HG02642 (cell line): ENCODE measurements around the gene RBM19.

ENCODE experiments used
- ATAC-seq: cut with Tn5 transposase; IDR thresholded peaks from one replicate; pipeline ENCODE4 v1.9.1; 2021; ENCODE audit warnings: mild to moderate bottlenecking; ENCODE audit not compliant: unreplicated experiment, poor library complexity

Gene RBM19

DNA sequence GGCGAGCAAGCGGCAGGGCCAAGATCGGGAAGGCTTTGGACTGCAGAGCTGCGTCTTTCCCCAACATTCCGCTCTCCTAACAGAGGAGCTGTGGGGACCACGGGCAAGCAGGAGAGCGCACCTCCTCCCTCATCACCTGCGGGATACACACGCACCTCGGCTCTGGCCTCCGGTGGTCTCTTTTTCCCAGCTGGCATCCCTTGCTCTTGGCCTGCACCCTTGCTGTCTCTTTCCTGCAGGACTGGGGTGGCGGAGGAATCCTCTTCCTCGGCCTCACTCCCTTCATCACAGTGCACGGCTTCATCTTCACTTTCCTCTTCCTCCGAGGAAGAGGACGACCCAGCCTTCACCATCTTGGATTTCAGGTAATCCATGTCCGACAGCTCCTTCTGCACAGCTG is 8.5 kb downstream of the RBM19 start:
- ATAC-seq = no peak

DNA sequence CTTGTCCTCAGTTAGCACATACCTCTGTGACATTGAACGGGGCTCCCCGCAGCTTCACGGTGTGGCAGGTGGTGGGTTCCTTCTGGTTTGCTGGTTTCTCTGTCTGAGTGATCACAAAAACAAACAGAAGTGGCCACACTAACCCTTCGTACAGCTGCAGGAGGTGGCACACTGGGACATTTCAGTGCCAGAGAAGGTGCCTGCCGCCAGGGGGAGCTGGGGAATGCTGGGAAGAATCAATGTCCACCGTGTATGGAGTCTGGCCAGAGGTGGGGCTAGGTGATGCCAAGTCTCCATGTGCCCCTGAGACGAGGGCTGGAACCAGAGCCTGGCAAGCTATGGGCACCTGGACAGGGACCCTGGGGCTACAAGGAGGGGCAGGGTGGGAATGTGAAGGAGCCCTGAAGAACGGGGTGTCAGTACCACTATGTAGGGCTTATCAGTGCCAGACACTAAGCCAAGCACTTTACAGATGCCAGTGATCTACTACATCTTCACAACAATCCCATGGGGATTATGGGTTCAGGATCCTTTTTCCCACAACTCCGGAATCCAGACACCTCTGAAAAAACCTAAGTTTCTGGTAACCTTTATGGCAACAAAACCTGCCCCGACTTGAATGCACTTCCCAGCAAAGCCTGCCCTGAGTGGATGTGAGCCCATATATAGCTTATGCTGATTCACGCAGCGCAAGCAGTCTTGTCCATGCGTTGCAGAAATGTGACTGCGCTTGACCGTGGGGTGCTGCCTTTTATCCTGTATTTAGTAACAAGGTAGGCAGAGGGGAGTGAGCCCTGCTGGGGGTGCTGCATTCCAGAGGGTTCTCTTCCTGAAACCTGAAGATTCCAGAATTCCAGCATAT is 10.8 kb downstream of the RBM19 start:
- no peak for ATAC-seq

DNA sequence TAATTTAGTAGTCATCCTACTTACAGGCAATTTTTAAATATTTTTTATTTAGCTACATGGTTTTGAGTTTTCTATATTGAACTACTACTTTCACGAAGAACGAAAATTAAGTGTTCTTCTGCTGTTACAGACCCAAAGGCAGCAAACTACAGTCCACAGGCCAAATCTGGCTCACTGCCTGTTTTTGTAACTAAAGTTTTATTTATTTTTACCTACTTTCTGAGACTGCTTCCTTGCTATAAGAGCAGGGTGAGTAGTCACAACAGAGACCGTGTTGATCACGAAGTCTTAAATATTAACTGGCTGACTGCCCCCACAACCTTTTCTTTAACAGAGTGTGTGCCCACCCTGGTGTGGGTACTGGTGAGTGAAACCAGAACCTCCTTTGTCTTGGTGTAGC is 11.6 kb downstream of the RBM19 start:
- ATAC-seq = no peak

DNA sequence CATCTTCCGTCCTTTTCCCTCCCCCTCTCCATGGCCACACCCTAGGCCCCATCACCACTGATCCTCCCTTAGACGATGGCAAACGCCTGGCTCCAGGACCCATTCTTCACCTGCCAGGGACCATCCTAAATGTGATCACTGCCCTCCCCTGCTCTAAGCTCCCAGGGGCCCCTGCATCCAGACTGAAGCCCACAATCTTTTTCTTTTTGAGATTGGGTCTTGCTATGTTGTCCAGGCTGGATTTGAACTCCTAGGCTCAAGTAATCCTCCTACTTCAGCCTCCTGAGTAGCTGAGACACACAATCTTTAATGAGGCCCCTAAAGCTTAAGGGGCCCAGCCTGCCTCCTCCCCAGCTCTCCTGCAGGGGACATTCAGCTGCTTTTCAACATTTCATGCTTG is 15.3 kb downstream of the RBM19 start:
- ATAC-seq = no peak

DNA sequence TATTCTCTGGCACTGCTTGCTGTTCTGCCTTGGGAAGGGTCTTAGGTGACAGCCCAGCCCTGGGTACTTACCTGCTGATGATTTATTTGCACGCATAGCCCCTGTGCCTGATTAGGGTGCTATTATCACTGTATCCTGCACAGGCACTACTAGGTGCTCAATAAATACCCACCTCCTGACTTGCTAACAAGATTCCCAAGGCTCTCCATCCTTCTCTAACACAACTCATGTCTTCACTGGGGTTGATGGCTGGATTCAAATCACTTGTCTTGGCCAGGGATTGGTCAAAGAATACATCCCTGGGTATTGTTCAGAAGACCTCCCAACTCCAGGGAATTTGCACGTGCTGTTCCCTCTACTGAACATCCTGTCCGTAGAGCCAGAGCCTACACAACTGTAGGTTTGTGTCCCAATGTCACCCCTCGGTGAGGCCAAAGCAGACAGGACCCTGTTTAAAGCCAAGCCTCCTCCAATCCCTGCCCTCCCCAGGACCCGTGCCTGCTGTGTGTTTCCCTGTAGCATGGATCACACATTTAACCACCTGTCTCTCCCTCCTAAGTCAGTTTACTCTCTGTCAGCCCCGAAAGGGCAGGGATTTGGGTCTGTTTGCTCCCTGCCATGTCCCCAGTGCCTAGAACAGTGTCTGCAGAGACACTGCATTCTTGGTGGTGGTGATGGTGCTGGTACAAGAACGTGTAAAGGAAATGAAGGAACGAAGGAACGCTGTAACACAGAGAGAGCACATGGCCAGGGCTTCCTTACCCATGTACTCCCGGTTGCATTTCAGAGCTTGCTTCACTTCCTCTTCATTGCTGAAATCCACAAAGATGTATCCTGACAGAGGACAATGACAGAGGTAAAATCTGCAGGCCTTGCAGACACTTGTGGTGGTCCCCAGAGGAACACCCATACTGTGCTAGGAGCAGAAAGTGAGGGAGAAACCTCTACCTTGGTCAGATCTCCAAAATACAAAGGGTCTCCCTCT is 16.5 kb downstream of the RBM19 start:
- ATAC-seq = no peak

DNA sequence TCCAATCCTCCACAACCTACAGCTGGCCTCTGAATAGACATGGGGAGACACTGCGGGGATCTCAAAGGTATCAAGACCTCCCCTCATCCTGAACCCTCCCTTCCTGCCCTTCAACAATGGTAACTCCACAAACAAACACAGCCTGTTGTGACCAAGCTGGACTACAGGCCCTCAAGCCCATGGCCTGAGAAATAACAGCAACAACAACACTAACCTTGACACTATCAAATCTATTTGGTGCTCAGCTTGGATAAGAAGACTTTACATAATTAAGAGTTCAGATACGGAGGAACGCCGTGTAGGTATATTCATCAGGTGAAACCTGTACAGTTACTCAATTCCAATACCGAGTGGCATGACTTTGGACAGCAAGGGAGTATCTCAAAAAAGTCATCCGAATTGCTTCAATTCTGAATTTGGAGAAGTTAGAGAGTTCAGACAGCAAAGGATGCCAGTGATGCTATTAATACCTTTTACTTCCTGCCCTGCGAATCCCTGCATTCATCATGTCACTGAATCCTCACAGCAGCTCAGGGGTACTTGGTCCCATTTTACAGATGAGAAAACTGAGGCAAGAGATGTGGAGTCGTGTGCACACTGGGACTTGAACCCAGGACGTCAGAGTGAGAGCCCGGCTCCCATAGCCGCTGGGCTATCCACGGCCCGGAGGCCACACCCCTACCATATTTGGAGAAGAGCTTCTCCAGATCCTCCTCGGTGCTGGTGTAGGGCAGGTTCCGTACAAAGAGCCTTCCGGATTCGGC is 17.8 kb downstream of the RBM19 start:
- no peak for ATAC-seq

DNA sequence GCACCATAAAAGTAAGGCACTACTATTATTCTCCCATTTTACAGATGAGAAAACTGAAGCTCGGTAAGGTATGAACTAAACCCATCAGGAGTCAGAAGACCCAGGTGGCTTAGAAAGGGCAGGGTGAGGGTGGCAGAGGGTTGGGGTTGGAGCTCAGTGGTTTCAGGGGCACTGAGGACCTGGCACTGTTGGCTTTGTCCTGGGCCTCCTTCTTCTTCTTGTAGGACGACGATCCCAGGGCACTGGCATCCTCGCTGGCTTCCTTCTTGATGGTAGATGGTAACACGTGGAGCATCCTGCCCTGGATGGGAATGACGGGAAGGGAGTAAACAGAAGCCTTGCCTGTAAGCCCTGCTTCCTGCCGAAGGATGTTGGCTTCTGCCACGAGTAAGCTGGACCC is 19.9 kb downstream of the RBM19 start:
- no peak for ATAC-seq

DNA sequence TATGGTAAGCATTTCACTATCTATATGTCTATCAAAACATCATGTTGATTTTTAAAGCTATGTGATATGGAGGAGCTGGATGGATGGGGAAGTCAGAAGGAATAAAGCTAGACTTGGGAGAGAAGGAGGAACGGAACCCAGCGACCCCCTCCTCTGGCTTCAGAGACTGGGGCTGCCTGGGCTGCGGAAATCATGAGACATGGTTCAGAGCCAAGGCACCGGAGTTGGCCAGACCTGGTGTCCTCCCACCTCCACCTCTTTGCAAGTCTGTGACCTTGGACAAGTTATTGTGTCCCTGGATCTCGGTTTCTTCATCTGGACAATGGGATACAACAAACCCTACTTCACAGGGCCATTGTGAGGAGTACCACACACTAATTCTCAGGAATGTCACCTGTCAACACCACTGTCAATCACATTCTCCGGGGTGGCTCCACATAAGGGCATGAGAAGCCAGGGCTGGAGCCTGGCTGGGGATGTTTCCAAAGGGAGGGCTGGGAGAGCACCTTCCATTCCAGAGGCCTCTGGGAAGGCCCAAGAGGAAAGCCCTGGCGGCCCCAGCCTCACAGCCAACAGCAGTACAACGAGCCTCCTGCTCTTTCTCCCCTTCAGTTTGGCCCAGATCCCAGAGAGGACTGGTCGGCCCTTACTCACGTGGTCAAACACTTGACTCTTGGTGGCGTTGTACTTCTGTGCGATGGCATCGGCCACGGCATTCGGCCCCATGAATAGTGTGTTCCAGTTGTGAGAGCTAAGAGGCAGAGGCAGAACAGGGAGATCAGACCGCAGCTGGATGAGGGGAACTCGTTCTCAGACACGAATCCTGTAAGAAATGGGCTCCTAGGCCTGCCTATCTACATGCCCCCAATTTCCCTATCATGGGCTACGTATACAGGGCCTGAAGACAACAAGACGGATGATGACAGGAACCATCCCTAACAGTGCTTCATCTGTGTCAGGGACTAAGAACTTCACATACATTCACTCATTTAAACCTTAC is 20.7 kb downstream of the RBM19 start:
- ATAC-seq = no peak

DNA sequence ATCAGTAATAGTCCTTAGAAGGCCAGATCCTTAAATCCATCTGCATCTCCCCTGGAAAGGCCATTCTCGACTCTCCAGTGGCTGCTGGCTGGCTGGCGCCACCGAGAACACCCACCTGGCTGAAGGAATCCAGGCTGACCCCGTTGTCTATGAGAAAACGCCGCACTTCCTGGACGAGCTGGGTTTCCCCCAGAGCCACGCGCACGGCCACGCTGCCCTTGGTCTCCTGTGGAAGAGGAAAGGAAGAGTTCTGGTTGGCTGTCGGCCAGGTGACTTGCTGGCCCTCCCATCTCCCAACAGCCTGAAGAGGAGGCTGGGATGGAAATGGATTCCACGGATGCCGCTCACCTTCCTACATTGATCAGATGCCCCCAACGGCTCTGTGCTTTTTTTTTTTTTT is 23.9 kb downstream of the RBM19 start:
- no peak for ATAC-seq

DNA sequence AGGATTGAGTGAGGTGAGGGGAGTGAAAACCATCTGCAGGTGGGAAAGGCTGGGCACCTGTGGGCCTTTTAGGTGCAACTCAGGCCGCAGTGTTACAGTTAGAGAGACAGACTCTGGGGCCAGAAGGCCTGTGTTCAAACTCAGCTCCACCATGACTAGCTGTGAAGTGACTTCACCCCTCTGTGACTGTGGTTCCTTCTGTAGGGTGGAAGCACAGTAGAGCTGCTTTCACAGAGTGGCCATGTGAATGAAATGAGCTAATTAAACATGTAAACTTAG is 25.0 kb downstream of the RBM19 start:
- no peak for ATAC-seq

DNA sequence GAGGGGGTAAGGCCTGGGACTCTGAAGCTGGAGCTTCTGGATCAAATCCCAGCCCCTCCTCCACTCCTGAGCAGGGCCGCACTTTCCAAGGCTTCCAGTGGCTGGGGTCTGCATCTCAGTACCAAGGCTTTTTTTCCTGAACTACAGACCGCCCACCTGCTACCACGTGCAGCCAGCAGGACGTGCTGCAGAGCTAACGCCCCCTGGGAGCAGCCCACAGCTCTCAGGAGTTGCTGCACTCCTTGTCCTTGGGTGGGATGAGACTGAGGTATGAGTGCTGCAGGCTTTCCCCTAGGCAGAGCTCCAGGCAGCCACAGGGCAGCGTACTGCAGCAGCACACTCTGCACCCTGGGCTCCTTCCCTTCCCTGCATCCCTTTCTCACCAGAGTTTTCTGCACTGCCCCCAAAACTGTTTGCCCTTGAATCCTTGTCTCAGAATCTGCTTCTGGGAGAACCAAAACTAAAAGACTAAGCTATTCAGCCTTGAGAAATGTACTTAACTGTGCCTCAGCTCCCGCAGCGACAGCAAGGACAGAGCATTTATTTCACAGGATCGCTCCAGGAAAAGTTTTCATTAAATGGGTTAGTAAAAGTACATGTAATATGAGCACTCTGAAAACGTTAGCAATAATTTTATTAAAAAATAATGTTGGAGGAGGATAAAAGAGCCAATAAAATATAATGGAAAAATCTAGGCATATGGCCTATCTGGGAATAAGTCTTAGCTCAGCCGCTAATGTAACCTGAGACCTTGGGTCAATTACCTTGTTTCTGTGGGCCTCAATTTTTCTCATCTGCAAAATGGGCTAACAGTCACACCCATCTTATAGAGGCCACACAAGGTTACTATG is 25.5 kb downstream of the RBM19 start:
- no peak for ATAC-seq

DNA sequence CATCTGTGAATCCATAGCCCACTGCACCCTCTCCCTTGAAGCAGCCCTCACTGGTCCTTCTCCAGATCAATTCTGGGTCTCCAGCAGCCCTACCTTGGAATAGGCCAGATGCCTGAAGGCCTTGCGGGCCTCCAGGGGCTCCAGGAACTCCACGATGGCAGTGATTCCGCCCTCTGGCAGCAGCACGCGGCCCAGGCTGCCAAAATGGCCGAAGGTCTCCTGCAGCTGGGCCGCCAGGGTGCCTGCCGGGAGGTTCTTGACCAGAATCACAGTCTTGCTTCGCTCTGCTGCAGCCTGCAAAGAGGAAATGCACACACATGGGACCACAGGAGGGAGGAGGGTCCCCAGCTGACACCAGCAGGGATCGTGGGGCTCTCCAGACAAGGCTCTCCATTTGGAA is 26.3 kb downstream of the RBM19 start:
- ATAC-seq = no peak

DNA sequence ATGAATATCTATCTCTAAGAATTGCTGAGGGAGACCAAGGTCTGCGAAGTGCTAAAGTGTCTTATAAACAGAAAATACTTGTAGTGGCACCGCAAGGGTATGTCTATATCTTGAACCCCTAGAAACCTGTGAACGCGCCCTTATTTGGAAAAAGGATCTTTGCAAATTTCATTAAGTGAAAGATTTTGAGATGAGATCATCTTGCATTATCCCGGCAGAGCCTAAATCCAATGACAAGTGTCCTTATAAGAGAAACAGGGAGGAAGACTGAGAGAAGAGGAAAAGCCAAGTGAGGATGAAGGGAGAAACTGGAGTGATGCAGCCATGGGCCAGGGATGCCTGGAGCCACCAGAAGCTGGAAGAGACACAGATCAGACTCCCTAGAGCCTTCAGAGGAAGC is 27.7 kb downstream of the RBM19 start:
- ATAC-seq = no peak

DNA sequence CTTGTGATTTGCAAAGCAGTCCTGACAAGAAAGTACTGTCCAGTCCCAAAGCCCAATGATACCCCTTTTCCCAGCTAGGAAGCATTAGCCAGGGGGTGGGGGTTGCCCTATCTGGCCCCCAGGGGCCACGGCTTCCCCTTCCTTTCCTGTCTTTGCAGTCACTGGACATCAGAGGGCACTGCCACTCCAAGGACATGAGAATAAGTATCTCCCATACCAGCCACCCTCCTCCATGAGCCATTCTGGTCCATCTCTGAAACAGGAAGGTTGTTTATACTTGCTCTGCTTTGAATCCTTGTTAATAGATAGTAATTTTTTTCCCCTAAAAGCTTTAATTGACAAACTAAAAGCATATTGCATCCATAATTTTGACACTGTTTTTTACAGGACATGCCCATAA is 29.7 kb downstream of the RBM19 start:
- no peak for ATAC-seq

DNA sequence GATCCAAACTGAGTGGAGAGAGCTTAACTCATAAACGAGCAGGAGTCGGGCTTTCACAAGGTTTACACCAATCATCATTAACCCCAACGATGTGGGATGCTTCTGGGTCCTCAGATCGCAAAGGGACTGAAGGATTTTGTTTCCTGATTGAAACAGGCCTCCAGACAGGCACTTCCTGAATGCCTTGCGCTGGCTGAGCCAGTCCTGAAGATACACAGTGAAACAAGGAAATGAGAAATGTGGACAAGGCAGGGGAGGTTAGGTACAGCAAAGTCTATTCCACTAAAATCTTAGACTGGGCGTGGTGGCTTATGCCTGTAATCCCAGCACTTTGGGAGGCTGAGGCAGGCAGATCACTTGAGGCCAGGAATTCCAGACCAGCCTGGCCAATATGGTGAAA is 30.7 kb downstream of the RBM19 start:
- ATAC-seq = no peak

DNA sequence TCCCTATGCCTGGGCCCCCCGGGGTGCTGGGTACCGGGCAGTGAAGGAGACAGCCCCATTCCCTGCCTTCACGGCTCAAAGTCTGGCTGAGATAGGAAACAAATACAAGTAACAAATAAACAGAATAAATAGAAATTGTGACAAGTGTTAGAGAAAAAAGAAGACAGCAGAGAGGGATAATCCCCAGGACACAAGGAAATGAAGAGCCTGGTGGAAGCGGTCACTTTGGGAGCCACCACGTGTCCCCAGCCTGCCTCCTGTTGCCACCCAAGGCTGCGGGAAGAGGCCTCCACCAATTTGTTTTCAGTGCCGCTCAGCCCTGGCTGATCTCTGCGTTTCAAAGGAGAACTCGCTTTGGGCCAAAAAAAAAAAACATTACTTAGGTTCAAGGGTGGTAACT is 31.2 kb downstream of the RBM19 start:
- no peak for ATAC-seq

DNA sequence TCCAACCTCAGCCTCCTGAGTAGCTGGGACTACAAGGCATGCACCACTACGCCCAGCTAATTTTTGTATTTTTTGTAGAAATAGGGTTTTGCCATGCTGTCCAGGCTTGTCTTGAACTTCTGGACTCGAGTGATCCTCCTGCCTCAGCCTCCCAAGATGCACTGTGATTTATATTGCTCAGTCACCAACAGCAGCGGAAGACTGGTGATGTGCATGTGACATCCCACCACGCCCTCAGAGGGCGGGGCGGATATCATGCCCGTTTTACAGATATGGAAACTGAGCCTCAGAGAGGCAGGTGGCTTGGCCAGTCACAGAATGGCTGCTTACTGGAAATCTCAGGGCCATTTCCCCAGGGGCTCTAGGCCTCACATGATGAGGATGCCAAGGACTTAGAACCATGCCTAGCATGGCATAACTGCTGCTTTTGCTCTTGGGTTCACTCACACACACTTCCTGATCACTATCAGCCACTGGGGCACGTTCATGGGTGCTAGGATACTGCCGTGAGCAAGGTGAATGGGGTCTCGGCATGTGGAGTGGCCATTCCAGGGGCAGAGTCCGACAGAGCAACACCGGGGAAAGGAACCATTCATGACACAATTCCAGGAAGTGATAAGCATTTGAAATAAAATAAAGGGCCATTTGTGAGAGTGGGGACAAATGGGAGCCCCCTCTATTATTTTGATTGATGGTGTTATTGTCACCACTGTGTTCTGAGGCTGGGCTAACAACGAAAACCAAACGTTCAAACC is 31.9 kb downstream of the RBM19 start:
- ATAC-seq = no peak

DNA sequence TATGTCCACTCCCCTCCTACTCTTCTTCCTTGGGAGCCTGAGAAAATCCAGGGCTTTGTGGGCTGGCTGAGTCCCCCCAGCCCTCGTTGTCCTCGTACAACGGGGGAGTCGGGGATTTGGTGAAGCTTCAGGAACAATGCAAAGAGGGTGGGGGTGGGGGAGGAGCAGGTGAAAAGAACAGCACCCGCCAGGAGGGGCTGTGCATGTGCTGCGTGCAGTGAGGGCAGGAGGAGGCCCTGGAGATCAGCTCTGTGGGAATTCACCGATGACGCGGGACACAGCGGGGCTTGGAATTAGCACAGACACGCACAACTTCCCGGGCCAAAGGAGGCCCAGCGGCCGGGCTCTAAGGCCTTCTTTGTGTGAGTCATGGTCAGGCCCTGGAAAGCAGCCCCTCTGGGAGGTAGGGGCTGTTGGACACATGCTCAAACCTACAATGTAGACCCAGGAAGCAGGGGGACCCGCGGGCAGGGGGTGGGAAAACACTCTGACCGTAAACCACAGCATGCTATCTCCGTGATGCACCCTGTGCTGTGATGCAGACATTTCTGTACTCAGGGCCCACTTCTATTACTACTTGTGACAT is 32.8 kb downstream of the RBM19 start:
- ATAC-seq = no peak
